ENCODE measurements around the gene ARHGAP26.

GRCh38 chr5:142803428-142804125 is 33.4 kb downstream of the ARHGAP26 start:
- TF ChIP-seq CTCF (conservative IDR thresholded peaks at IDR 0.05; ENCODE audit: low read depth in 2 of 2), result no peak
- no peak for TF ChIP-seq REST (IDR thresholded peaks at IDR 0.05; ENCODE audit: unreplicated experiment)
- TF ChIP-seq ETS1 (IDR thresholded peaks at IDR 0.05), result no peak
- no peak for TF ChIP-seq EZH2phosphoT487 (IDR thresholded peaks at IDR 0.05; ENCODE audit: unreplicated experiment)
- no peak for TF ChIP-seq JUNB (IDR thresholded peaks at IDR 0.05; ENCODE audit: unreplicated experiment)
- no peak for TF ChIP-seq POLR2AphosphoS5 (IDR thresholded peaks at IDR 0.05; ENCODE audit: low read depth)
- no peak for TF ChIP-seq EZH2 (IDR thresholded peaks at IDR 0.05; ENCODE audit: low read depth, unreplicated experiment)
- TF ChIP-seq CREB1 (CRISPR knock-in tag; IDR thresholded peaks at IDR 0.05; ENCODE audit: low read depth), result no peak

All from GM23338 (cell line).